Stomach (tissue), 9 donors: Measurements from ENCODE around the gene WNT9B. TPM values are rescaled to one million over a fixed set of nuclear protein-coding genes. Genes with fewer than 3 reads are reported as not detected.

Experiments
- DNase-seq, 2 donors: peaks; one replicate each; pipeline versions ENCODE4 v3.0.0 to v3.0.0-alpha.2; 2013 to 2019
- H3K27ac ChIP-seq, 5 donors: fragments of 200-600 bp in 4 of 5; sonication (generic) in 4 of 5; one replicate each; pipeline ENCODE4 v1.5.1; 2013 to 2019; ENCODE audit warnings: mild to moderate bottlenecking in 1 of 5, moderate library complexity in 1 of 5
- H3K27me3 ChIP-seq, 3 donors: fragments of 200-600 bp; sonication (generic); one replicate each; pipeline ENCODE4 v1.5.1; 2017 to 2019; ENCODE audit warnings: mixed run types in 1 of 3
- H3K36me3 ChIP-seq, 4 donors: fragments of 200-600 bp; sonication (generic); 1 replicate in 3 of 4; 2 replicates in 1 of 4; pipeline ENCODE4 v1.5.1; 2016 to 2019
- H3K4me1 ChIP-seq, 4 donors: fragments of 200-600 bp; sonication (generic); one replicate each; pipeline ENCODE4 v1.5.1; 2016 to 2019
- H3K4me3 ChIP-seq, 4 donors: fragments of 200-600 bp; sonication (generic) in 3 of 4; one replicate each; pipeline ENCODE4 v1.5.1; 2016 to 2019; ENCODE audit warnings: mild to moderate bottlenecking in 1 of 4
- H3K9me3 ChIP-seq, 4 donors: fragments of 200-600 bp; sonication (generic); one replicate each; pipeline ENCODE4 v1.5.1; 2016 to 2019
- CTCF ChIP-seq, 7 experiments: fragments of 450-650 bp in 4 of 7; fragments of 200-600 bp in 3 of 7; sonication (generic) in 3 of 7; IDR thresholded peaks; one replicate each; pipeline ENCODE4 v1.5.1; 2016 to 2019; ENCODE audit warnings: antibody characterized with exemption in 7 of 7, control low read depth in 2 of 7, mild to moderate bottlenecking in 1 of 7
- EP300 ChIP-seq: sonication (generic); formaldehyde crosslinking; IDR thresholded peaks from one replicate; pipeline ENCODE4 v1.6.1; 2017; ENCODE audit warnings: antibody characterized with exemption
- POLR2A ChIP-seq, 4 donors: fragments of 450-650 bp; IDR thresholded peaks; one replicate each; pipeline ENCODE4 v1.6.1; 2016; ENCODE audit warnings: antibody characterized with exemption in 4 of 4, control low read depth in 2 of 4, mild to moderate bottlenecking in 1 of 4, moderate library complexity in 1 of 4
- POLR2AphosphoS5 ChIP-seq, 3 donors: sonication (generic); formaldehyde crosslinking; IDR thresholded peaks; one replicate each; pipeline ENCODE4 v1.6.1; 2016; ENCODE audit warnings: antibody characterized with exemption in 3 of 3
- WGBS, 5 donors: extraction: QIAGEN DNeasy Blood & Tissue Kit in 3 of 5; methylation state at CpG; one replicate each; pipeline versions ENCODE4 v1.1.5 to v1.1.7; 2013 to 2018; 5-methylcytosine and 5-hydroxymethylcytosine counted together
- intact Hi-C: fragments of 100-400 bp; cut with DNase I; formaldehyde crosslinking; loops from one replicate; pipeline ENCODE4 v1.15.1; 2023; ENCODE audit warnings: low total_unique reads
- polyA plus RNA-seq, 3 donors: library from polyadenylated mRNA; stranded (reverse); fragments of 200-250 nt; gene quantifications; one replicate each; pipeline ENCODE4 v1.2.3, GENCODE V29; 2013
- total RNA-seq, 5 donors: library from RNA; depleted of rRNA; stranded (reverse); fragments of >200 nt; gene quantifications; one replicate each; pipeline versions ENCODE4 v1.1.0 to v1.2.3, GENCODE V29; 2014 to 2016
- donor health status: healthy with polysubstance abuse.
- donor health status: Bipolar disorder and iron deficiency.
- donor health status: healthy.

Gene WNT9B
- total and polyA plus RNA-seq, 8 donors, result 0.05 TPM; not detected in 7

- Histone ChIP-seq H3K36me3 (no peaks in the 10 kb centered on the region), H3K4me1 (no peaks in the 10 kb centered on the region), H3K27me3 (peaks cover 0 to 23% (median 0%) of the 10 kb centered on the region in 3 donors), H3K4me3 (no peak overlapping the region), H3K27ac (no peak overlapping the region), H3K9me3 (no peaks in the 10 kb centered on the region)
- DNase-seq, result no peak
- TF ChIP-seq EP300 (no peak), POLR2AphosphoS5 (IDR thresholded peaks at IDR 0.05) (no peak), CTCF (IDR thresholded peaks at IDR 0.05) (no peak), POLR2A (IDR thresholded peaks at IDR 0.05) (no peak)
- WGBS, 5 donors, result 48 to 71% (median 60%) methylated on average over 12 to 14 of the region's 14 CpGs
- intact Hi-C loops, result no loop called here
Observed at GRCh38 chr17:46908068-46908737, 56.8 kb downstream of the WNT9B start.

- Histone ChIP-seq H3K27me3 (peaks cover 0 to 7% (median 0%) of the 10 kb centered on the region in 3 donors), H3K9me3 (no peaks in the 10 kb centered on the region), H3K36me3 (no peaks in the 10 kb centered on the region), H3K27ac (no peak overlapping the region), H3K4me3 (no peak overlapping the region), H3K4me1 (no peaks in the 10 kb centered on the region)
- TF ChIP-seq CTCF (IDR thresholded peaks at IDR 0.05) (no peak), POLR2A (IDR thresholded peaks at IDR 0.05) (no peak), EP300 (no peak), POLR2AphosphoS5 (IDR thresholded peaks at IDR 0.05) (no peak)
- peak; percentile 8 to 59 for DNase-seq
- WGBS, 5 donors, result 34 to 59% (median 46%) methylated on average over 8 to 10 of the region's 10 CpGs
- intact Hi-C loops, result no loop called here
Observed at GRCh38 chr17:46910179-46910927, 59.0 kb downstream of the WNT9B start.

GRCh38 chr17:46911311-46911710, 59.9 kb downstream of the WNT9B start:
- WGBS, 5 donors, result 77 to 88% (median 82%) methylated on average over 3 of the region's 3 CpGs
- H3K4me1 ChIP-seq, result no peaks in the 10 kb centered on the region
- DNase-seq, result no peak
- no peaks in the 10 kb centered on the region for H3K9me3 ChIP-seq
- no peaks in the 10 kb centered on the region for H3K36me3 ChIP-seq
- TF ChIP-seq POLR2A (IDR thresholded peaks at IDR 0.05) (no peak), CTCF (IDR thresholded peaks at IDR 0.05) (no peak), EP300 (no peak), POLR2AphosphoS5 (IDR thresholded peaks at IDR 0.05) (no peak)
- H3K27me3 ChIP-seq, result peaks cover 0 to 7% (median 0%) of the 10 kb centered on the region in 3 donors
- no peak overlapping the region for H3K4me3 ChIP-seq
- intact Hi-C loops, result no loop called here
- no peak overlapping the region for H3K27ac ChIP-seq

- TF ChIP-seq EP300 (no peak), POLR2A (IDR thresholded peaks at IDR 0.05) (no peak), CTCF (IDR thresholded peaks at IDR 0.05) (no peak), POLR2AphosphoS5 (IDR thresholded peaks at IDR 0.05) (no peak)
- no peaks in the 10 kb centered on the region for H3K4me1 ChIP-seq
- DNase-seq, result no peak
- intact Hi-C loops, result no loop called here
- H3K4me3 ChIP-seq, result no peak overlapping the region
- no peak overlapping the region for H3K27ac ChIP-seq
- peaks cover 0 to 7% (median 0%) of the 10 kb centered on the region in 3 donors for H3K27me3 ChIP-seq
- H3K36me3 ChIP-seq, result no peaks in the 10 kb centered on the region
- no peaks in the 10 kb centered on the region for H3K9me3 ChIP-seq
- WGBS, 5 donors, result 0 to 58% (median 27%) methylated on average over 1 of the region's 1 CpG
Observed at GRCh38 chr17:46915596-46915995, 64.2 kb downstream of the WNT9B start.
